ENCODE measurements around the gene TSPAN17.

- TF ChIP-seq CTCF (IDR thresholded peaks at IDR 0.05), result no peak
- TF ChIP-seq POLR2A (IDR thresholded peaks at IDR 0.05), result no peak
These were observed 40.6 kb downstream of the TSPAN17 start for GRCh38 chr5:176687881-176688280.

Measured in lower leg skin (tissue), 3 donors.